ENCODE measurements around the gene C3orf52. TPM values are rescaled to one million over a fixed set of nuclear protein-coding genes. Genes with fewer than 3 reads are reported as not detected.
A peak's percentile ranks its signal among the peaks of the same experiment; 100 is the strongest.

The C3orf52 gene
- total RNA-seq, 6 experiments from 2014 or later = 9.7 to 11.6 (median 10.7) TPM

DNA sequence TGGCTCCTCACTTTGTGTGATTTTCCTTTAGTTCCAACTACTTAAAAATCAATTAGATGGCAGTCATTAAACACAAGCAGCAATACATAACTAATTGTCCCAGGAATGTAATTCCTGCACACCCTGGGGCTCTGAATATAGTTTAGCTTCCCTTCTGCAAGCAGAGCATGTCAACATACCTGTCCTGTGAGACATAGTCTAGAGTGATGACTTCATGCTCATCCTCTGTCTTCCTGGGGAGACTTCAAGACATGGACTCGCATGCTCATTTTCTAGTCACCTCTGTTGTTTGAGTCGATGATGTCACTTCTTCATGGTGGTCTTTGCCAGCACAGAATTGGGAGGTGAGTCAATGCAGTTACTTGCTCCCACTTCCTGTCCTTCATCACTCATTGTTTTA, 15.7 kb downstream of the C3orf52 start:
- peaks cover 21% of the 10 kb centered on the region for H3K36me3 Mint-ChIP-seq (ENCODE audit: low read depth)
- H3K4me3 Mint-ChIP-seq = peak overlapping the region; percentile 17

DNA sequence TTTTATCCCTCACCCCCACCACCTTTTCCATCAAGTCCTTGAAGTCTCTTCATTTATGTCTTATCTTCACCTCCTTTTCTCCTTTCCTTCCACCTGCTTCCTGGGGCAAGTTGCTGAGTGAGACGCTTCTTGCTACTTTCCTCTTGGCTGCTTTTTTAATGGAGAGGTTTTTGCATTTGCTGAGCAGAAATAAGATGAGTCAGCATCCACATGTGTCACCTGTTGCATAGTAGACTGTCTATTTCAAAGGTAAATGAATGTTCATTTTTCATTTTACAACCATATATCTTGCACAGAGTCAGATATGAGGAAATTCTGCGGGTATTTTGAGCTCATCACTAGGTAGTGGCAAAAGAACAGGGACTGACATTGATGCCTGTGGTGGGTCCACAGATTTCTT, 18.6 kb downstream of the C3orf52 start:
- H3K27me3 Mint-ChIP-seq (ENCODE audit: insufficient read depth) = no peaks in the 10 kb centered on the region; the same call in 1 of the 2 replicates
- H3K4me3 Mint-ChIP-seq = no peak overlapping the region
- TF ChIP-seq, protein P1, sequence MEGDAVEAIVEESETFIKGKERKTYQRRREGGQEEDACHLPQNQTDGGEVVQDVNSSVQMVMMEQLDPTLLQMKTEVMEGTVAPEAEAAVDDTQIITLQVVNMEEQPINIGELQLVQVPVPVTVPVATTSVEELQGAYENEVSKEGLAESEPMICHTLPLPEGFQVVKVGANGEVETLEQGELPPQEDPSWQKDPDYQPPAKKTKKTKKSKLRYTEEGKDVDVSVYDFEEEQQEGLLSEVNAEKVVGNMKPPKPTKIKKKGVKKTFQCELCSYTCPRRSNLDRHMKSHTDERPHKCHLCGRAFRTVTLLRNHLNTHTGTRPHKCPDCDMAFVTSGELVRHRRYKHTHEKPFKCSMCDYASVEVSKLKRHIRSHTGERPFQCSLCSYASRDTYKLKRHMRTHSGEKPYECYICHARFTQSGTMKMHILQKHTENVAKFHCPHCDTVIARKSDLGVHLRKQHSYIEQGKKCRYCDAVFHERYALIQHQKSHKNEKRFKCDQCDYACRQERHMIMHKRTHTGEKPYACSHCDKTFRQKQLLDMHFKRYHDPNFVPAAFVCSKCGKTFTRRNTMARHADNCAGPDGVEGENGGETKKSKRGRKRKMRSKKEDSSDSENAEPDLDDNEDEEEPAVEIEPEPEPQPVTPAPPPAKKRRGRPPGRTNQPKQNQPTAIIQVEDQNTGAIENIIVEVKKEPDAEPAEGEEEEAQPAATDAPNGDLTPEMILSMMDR (IDR thresholded peaks at IDR 0.05) = no peak
- no peaks in the 10 kb centered on the region for H3K9me3 Mint-ChIP-seq
- H3K27ac Mint-ChIP-seq = no peak overlapping the region
- peaks cover 23% of the 10 kb centered on the region for H3K4me1 Mint-ChIP-seq (ENCODE audit: low read depth)
- H3K36me3 Mint-ChIP-seq (ENCODE audit: low read depth) = peaks cover 10% of the 10 kb centered on the region
- DNase-seq = no peak

More for the DNA sequence above, 15.7 kb downstream of the C3orf52 start:
- DNase-seq = peak; percentile 88
- H3K4me1 Mint-ChIP-seq (ENCODE audit: low read depth) = peaks cover 39% of the 10 kb centered on the region
- TF ChIP-seq, protein P1 (IDR thresholded peaks at IDR 0.05) = no peak
- H3K9me3 Mint-ChIP-seq = no peaks in the 10 kb centered on the region
- H3K27me3 Mint-ChIP-seq (ENCODE audit: insufficient read depth) = no peaks in the 10 kb centered on the region
- H3K27ac Mint-ChIP-seq = peak overlapping the region; percentile 61

DNA sequence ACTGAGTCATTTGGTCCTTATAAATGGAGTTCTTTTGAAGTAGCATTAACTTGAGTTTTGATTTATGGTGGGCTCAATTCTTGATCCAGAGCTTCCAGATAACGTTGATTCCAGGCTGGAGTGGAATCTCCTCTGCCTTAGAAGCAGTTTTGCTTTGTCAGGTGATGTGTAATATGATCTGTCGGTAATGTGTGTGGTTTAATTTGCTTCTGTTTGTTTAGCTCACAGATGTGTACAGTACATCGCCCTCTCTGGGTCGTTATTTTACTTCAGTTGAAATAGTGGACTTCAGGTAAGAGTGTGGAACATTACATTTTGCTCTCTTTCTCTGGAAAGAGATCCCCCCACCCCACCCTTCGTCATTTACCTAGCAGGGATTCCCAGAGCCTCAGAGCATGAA, 23.1 kb downstream of the C3orf52 start:
- Mint-ChIP-seq H3K4me3 (no peak overlapping the region), H3K9me3 (no peaks in the 10 kb centered on the region), H3K27ac (no peak overlapping the region), H3K4me1 (ENCODE audit: low read depth) (peaks cover 6% of the 10 kb centered on the region; the same call in 1 of the 2 replicates), H3K36me3 (ENCODE audit: low read depth) (peaks cover 7% of the 10 kb centered on the region), H3K27me3 (ENCODE audit: insufficient read depth) (no peaks in the 10 kb centered on the region; the same call in 1 of the 2 replicates)
- DNase-seq = no peak
- TF ChIP-seq, protein P1 (IDR thresholded peaks at IDR 0.05) = no peak

DNA sequence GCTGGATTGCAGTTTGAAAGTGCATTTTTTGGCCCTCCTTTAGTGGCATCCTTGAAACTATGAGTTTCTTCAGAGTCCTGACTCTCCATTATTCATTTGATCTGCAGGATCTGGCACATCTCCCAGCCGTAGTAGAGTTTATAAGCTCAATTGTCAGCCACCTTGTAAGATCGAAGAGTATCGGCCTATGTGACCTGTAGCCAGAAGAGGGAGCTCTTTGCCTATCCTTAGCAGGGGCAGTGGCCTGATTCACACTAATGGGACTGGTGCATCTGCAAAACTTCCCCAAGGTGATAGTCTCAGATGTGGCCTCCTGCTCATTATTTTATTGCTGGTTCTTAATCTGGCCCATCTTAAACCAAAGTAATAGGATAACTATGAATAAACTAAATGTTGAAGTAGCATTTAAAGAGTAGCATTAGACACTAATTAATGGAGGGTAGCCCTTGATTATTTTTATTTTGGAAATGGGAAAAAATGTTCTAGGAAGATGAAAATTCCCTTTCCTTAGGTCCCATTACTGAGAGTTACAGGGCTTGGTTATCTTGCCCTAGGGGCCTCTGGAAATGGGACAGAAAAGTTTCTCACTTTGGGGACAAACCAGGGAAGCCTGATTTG, 25.7 kb downstream of the C3orf52 start:
- no peak overlapping the region for H3K27ac Mint-ChIP-seq
- H3K4me1 Mint-ChIP-seq (ENCODE audit: low read depth) = peaks cover 6% of the 10 kb centered on the region; the same call in 1 of the 2 replicates
- TF ChIP-seq, protein P1 (IDR thresholded peaks at IDR 0.05) = peak; percentile 84
- H3K36me3 Mint-ChIP-seq (ENCODE audit: low read depth) = peaks cover 10% of the 10 kb centered on the region; the same call in 1 of the 2 replicates
- H3K9me3 Mint-ChIP-seq = no peaks in the 10 kb centered on the region
- H3K4me3 Mint-ChIP-seq = no peak overlapping the region
- DNase-seq = peak; percentile 76
- no peaks in the 10 kb centered on the region; the same call in 1 of the 2 replicates for H3K27me3 Mint-ChIP-seq (ENCODE audit: insufficient read depth)

DNA sequence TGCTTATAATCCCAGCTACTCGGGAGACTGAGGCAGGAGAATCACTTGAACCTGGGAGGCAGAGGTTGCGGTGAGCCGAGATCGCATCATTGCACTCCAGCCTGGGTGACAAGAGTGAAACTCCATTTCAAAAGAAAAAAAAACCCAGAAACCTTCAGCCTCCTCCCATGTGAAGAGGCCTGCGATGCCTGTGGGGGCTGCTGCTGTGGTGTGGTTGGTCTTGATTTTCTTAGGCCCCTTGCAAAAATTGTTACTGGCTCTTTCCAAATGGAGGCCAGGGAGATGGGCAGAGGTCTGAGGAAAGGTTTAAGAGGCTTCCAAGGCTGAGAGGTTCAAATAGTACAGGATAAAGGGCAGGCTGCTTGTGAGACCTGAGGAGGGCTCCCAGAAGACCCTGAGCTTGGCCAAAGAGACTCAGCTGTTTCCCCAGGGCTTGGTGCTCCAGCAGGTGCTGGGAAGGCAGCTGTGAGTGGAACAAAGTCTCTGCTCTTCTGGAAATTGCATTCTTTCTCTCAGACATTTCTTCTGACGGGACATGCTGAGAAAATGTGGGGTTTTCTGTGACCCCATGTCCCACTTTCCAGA, 28.5 kb downstream of the C3orf52 start:
- Mint-ChIP-seq H3K27me3 (ENCODE audit: insufficient read depth) (no peaks in the 10 kb centered on the region), H3K4me1 (ENCODE audit: low read depth) (peaks cover 6% of the 10 kb centered on the region; the same call in 1 of the 2 replicates), H3K27ac (no peak overlapping the region; the same call in 1 of the 2 replicates), H3K4me3 (no peak overlapping the region), H3K36me3 (ENCODE audit: low read depth) (peaks cover 20% of the 10 kb centered on the region), H3K9me3 (no peaks in the 10 kb centered on the region)
- no peak for DNase-seq
- TF ChIP-seq, protein P1 (IDR thresholded peaks at IDR 0.05) = no peak
